ENCODE data around the gene RAB25.

DNA sequence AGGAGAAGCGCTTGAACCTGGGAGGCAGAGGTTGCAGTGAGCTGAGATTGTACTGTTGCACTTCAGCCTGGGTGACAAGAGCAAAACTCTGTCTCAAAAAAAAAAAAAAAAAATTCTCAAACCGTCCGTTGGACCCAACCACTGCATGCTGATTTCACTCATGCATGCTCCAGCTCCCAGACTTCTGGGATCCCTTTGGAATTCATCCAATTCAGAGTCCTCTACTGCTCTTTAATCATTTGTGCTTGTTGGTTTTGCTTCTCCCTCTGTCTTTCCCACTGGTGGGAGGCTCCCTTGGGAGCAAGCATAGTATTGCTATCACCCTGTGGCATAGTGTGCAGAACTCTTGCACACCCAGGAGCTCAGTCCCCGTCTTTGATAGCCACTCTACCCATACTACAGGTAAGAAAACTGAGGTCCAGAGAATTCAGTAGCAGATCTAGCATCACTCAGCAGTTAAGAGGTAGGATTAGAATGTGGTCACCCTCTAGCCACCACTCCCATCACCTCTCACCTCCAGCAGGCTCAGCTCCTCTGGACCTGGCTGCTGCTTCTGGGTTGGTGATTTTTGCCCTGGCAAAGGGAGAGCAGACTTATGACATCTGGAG lies 50.5 kb downstream of the RAB25 start:
- no peak for TF ChIP-seq CTCF (tag by site-specific recombination; IDR thresholded peaks at IDR 0.05)
- no peak for TF ChIP-seq ZNF707 (tag by site-specific recombination; IDR thresholded peaks at IDR 0.05)
- TF ChIP-seq ZNF341 (tag by site-specific recombination; IDR thresholded peaks at IDR 0.05; ENCODE audit: low read depth): no peak
- TF ChIP-seq ZNF561 (tag by site-specific recombination; IDR thresholded peaks at IDR 0.05; ENCODE audit: borderline replicate concordance): no peak
- TF ChIP-seq ZNF670 (tag by site-specific recombination; IDR thresholded peaks at IDR 0.05; ENCODE audit: low read depth): no peak
- TF ChIP-seq, protein P1, sequence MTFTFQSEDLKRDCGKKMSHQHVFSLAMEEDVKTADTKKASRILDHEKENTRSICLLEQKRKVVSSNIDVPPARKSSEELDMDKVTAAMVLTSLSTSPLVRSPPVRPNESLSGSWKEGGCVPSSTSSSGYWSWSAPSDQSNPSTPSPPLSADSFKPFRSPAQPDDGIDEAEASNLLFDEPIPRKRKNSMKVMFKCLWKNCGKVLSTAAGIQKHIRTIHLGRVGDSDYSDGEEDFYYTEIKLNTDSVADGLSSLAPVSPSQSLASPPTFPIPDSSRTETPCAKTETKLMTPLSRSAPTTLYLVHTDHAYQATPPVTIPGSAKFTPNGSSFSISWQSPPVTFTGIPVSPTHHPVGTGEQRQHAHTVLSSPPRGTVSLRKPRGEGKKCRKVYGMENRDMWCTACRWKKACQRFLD (tag by site-specific recombination; IDR thresholded peaks at IDR 0.05): no peak

All from HEK293 (cell line).